ENCODE data around the gene FAM83E.
"Not testable (repeated sequence)": the region's sequence is repeated elsewhere in the genome, so short reads cannot be mapped to it uniquely, and the experiment has no call there.

FAM83E gene

DNA sequence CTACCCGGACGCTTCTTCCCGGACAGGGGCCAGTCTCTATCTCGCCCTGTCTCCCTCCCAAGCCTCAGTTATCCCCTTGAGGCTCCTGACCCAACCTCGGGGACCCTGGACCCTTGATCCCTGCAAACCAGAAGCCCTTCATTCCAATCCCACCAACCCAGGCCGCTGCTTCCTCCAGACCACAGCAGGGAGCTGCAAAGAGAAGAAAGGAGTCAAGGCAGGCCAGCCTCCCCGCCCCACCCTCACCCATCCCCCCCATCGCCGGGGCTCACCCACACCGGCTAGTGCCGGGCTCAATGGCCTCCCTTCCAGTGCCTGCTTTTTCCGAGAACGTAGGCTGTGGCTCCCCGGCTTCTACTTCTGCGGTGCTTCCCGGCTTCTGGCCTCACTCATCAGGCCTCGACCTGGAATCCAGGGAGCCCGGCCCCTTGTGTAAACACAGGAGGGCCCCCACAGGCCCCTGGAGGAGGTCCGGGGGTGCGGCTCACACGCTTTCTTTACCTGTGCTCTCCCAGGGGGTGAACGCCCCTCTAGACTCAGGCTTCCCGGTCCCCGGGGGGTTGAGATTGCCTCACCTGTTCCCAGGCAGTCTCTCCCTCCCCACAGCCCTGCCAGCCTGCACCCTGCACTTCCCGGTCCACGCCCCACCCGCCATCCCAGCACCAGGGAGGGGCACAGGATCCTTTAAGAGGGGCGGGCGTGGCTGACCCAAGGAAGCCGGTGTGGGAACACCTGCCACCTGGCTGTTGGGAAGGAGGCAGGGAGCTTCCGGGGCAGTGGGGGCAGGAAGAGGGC, at the start of gene FAM83E:
Gene FAM83E, minus strand, starts transcription at position 641 of the 795 bp plus-strand sequence. CDS start 1,704 bp downstream, outside the sequence.
- peak; percentile 47 for DNase-seq (ENCODE audit: low spot score)

DNA sequence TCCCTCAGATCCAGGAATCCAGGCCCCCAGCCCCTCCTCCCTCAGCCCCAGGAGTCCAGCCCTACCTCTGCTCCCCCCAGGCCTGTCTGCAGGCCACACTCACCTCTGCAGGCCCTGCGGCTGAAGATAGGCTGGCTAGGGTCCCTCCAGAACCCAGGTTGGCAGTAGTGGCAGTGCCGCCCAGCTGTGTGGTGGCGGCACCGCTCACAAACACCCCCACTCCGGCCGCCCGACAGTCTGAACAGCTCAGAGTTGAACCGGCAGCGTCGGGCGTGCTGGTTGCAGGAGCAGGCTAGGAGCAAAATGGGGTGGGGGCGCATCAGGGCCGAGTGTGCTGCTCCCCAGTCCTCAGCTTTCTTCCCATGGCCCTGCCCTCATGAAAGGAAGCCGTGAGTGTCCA, 49.6 kb upstream of the FAM83E start:
- peak; percentile 22 for DNase-seq (ENCODE audit: low spot score)

DNA sequence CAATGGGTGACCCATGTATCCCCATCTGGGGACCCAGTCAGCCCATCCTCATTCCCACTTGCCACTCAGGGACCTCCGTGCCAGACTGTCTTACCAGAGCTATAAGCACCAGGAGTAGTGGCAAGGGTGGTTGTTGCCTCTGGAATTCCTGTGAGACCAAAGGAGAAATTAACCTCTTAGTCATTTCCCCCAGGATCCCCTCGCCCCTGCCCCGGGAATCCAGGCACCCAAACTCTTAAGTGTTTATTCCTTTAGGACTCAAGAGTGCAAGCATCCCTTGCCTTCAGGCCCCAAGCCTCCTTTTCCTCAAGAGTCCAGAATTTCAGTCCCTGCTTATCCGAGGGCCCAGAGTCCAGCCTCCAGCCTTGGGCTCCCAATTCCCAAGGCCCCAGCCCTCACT, 48.8 kb upstream of the FAM83E start:
- no peak for DNase-seq (ENCODE audit: low spot score)

DNA sequence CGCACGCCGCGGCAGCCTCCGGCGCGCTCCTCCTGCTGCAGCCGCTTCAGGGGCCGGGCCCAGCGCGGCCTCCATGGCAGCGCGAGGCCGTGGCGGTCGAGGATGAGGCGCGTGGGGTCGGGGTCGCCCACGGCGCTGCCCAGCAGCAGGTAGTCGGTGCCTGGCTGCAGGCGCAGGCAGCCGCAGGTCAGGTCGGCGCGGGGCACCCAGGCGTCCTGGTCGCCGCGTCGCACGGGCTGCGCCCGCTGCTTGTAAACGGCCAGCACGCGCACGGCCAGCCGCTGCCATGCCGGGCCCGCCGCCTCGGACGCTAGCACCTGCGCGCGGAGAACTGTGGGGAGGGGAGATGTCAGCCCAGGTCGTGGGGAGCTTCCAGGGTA, 46.8 kb upstream of the FAM83E start:
- peak; percentile 37 for DNase-seq (ENCODE audit: low spot score)

DNA sequence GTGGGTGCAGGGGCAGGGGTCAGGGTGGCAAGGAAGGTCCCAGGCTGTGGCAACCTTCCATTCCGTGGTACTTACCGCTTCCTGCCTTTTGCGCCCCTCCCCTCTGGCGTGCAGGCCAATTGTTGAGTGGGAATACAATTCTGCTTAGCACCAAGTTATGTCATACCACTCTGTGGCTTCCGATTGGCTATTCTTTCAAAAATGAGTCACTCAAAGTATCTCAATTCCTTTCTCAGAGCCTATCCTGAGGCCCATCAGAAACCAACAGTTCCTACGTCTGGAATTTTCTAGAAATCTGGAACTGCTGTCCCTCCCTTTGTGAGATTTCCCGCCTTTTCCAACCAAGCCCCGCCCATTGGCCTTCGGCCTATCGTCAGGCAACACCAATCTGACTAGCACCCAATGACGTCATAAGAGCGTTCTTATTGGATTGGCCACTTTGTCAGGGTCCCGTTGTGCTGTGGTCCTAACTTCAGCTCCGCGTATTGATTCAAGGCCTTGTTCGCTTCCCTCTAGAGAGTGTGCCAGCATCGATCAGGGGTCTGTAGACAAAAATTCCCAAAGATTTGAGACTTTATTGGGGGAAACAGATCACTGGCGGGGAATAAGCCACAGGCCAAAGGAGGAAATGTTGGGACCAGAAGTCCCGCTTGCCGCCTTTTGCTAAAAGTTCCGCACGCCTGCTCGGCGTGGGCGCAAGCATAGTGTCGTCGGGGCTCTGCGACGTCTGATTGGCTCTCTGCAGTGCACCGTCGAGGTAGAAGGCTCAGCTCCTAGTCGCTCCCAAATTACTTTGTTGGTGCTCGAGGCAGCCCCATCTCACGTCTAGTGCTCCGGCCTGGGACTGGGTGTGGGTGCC, 46.2 kb upstream of the FAM83E start:
- peak; percentile 83 for DNase-seq (ENCODE audit: low spot score)

DNA sequence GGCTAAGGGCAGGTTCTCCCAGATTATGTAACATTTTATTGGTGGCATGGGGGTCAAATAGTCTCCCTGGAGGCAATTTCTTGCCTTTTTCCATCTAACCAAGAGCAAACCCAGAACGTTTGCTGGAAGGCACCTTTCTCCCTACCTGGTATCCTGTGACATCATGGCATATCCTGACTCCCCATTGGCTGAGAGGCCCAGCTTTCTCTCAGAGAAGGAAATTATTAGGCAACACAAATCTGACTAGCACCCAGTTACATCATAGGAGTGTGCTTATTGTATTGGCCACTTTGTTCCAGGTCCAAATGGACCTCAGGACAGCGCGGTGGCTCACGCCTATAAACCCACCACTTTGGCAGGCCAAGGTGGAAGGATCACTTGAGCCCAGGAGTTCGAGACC, 44.9 kb upstream of the FAM83E start:
- peak; percentile 14 for DNase-seq (ENCODE audit: low spot score)

DNA sequence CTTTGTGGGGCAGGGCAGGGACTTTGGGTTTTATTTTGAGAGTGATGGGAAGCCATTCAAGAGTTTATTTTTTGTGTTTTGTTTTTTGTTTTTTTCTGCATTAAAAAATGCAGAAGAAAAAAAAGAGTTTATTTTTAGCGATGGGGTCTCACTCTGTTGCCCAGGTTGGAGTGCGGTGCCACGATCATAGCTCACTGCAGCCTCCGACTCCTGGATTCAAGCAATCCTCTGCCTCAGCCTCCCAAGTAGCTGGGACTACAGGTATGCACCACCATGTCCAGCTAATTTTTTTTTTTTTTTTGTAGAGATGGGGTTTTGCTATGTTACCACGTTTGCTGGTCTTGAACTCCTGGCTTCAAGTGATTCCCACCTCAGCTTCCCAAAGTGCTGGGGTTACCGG, 43.6 kb upstream of the FAM83E start:
- no peak for DNase-seq (ENCODE audit: low spot score)

DNA sequence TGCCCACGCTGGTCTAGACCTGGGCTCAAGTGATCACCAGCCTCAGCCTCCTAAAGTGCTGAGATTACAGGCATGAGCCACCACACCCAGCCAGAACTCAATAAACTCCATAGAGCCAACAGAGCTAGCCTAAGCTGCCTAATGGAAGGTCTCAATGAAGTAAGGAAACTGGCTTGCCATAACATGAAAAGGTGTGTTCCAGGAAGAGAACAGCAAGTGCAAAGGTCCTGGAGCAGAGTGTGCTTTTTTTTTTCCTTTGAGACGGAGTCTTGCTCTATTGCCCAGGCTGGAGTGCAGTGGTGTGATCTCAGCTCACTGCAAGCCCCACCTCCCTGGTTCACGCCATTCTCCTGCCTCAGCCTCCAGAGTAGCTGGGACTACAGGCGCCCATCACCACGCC, 43.0 kb upstream of the FAM83E start:
- DNase-seq (ENCODE audit: low spot score) = not testable (repeated sequence)

DNA sequence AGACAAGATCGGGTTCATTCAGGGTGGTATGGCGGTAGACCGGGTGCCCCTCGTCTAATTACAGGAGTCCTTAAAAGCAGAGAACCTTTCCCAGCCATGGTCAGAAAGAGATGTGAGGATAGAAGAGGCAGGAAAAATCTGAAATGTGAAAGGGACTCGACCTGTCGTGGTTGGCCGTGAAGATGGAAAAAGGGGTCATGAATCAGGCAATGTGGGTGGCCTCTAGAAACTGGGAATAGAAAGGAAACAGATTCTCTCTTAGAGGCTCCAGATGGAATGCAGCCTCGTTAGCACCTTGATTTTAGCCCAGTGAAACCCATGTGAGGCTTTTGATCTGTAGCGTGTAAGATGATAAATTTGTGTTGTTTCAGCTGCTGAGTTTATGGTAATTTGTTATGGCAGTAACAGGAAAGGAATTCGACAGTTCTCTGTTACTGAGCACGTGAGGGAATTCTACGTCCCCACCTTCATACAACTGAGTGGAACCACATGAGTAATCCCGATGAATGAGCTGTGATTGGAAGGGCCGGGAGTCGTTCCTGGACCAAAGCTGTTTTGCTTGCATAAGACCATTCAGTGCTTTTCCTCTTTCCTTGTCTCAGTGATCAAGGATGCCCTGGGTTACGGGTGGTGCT, 42.1 kb upstream of the FAM83E start:
- DNase-seq (ENCODE audit: low spot score) = no peak

DNA sequence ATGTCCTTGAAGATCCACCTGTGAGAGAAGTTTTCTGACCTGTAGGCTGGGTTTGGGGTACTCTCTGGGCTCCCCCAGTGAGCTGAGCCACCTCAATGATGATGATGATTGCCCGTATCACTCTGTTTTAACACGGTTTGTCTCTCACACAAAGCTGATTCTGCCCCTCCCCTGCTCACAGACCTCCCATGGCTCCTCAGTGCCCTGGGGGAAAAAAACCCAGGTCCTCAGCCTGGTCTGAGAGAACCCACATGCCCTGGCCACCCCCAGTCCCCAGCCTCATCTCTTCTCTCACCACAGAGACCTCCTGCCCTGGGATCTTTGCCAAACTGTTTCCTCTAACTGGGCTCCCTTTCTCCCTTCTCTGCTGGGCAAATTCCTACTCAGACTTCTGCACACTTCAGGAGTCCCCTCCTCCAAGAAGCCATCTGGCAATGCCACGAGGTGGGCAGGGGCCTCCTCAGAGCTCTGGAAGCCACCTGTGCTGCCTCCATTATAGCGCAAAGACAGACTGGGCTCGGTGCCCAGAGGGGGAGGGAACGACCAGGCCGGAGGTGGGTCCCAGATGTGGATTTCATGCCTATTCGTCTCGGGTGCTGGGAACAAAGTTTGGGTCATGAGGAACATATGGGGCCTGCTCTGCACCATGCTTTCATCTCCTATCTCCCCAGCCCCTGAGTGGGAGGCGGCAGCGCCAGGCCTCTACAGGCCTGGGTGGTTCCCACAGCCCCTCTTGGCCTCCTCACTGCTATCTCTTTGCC, 39.6 kb upstream of the FAM83E start:
- DNase-seq (ENCODE audit: low spot score) = peak; percentile 84

DNA sequence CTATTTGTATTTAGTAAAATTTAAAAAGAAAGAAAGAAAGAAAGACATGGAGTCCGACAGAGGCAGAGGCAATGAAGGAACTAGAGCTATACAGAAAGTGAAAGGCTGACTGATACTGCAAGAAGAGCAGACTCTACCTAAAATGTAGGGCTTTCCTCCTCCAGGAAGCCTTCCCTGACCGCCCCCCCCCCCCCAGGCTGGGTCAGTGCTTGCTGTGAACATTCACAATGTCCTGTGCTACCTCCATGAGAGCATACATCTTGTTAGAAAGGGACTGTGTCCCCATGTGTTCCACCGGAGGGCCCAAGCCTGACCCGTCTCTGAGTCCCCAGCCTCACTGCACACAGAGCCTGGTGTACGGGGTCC, 36.8 kb upstream of the FAM83E start:
- DNase-seq (ENCODE audit: low spot score) = no peak

DNA sequence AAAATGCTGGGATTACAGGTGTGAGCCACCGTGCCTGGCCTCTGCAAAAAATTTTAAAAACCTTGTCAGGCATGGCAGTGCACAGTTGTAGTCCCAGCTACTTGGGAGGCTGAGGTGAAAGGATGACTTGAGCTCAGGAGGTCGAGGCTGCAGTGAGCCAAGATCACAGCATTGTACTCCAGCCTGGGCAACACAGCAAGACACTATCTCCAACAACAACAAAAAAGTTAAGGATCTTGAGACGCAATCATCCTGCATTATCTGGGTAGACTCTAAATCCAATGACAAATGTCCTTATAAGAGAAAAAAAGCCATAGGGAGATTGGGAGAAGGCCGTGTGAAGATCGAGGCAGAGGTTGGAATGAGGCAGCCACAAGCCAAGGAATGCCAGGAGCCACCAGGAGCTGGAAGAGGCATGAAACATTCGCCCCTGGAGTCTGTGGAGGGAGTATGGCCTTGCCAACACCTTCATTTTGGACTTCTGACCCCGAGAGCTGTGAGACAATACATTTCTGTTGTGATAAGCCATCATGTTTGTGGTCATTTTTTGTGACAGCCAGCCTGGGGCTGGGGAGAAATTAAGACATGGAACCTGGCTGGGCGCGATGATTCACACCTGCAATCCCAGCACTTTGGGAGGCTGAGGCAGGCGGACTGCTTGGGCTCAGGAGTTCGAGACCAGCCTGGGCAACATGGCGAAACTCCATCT, 36.3 kb upstream of the FAM83E start:
- DNase-seq (ENCODE audit: low spot score) = no peak

DNA sequence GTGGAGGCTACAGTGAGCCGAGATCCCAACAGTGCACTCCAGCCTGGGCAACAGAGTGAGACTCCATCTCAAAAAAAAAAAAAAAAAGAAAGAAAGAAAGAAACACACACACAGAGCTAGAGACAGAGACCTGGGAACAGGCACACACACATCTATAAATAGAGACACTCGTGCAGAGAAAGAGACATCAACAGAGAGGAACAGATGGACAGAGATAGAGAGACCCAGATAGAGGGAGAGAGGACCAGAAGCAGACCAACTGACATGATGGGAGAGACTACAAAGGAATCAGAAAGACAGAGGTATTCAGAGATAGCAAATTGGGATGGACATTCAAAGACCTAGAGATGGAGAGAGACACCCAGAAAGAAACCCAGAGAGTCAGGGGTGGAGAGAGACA, 33.3 kb upstream of the FAM83E start:
- no peak for DNase-seq (ENCODE audit: low spot score)

DNA sequence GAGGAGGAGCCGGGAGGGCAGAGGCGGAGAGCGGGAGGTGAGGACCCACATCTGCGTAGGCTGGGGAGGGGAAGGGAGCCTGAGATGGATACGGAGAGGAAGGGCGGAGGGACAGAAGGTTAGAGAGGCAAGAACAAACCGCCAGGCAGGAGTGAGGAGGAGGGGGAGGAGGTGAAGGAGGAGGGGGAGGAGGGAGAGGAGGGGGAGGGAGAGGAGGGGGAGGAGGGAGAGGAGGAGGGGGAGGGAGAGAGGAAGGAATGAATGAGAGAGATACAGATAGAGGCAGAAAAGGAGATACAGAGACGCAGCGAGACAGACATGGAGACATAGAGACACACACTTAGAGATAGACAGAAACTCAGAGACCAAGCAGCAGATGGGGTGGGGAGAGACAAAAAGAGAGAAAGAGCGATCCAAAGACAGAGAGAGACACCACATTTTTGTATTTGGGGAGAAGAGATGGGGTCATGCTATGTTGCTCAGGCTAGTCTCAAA, 31.9 kb upstream of the FAM83E start:
- no peak for DNase-seq (ENCODE audit: low spot score)

DNA sequence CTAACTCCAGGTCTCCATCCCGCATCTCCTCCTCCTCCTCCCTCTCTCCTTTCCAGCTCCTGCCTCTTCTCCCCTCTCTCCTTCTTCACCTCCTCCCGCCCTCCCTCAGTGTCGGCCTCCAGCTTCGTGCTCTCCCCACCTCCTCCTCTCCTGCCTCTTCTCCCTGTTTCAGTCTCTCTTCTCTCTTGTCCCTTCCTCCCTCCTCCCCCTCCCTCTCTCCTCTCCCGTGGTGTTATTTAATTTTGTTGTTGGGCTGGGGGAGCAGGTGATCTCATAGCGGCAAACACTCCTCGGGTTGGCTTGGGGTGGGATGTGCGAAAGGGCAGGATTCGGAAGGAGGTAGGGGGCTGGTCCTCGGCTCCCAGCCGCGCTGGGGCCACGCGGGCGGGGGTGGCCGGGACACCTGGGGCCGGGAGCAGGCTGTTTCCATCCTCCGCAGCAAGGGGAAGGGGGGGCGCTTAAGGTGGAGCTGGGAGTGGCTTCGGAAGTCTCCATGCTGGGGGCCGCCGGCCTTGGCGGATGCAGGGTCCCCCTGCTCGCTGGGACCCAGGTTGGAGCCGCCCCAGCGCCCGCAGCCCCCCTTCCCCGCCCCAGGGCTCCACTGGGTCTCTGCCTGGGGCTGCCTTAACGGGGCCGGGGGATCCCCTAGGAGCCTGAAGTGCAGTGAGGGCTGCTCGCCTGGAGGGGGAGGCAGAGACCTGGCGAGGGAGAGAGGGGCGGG, 31.3 kb upstream of the FAM83E start, which contains the start of gene CA11:
Gene CA11, minus strand, starts transcription at position 187 of the 721 bp plus-strand sequence. CDS start 555 bp downstream, outside the sequence.
- peak; percentile 92 for DNase-seq (ENCODE audit: low spot score)

DNA sequence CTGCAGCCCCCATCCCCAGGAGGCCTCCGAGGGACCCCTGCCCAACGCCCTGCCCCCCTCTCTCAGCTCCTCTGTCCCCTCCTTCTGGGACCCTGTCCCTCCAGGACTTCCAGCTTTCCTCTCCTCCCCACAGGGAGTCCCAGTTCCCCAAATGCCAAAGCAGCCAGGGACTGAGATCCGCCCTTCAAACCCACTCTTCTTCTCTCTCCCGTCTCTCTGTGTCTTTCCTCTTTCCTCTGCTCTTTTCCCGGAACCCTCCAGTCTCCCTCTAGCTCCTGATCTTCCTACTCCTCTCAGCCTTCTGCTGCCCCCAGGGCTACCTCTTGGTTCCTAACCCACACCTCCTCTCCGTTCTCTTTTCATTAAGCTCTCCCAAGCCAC, 30.7 kb upstream of the FAM83E start:
- no peak for DNase-seq (ENCODE audit: low spot score)

DNA sequence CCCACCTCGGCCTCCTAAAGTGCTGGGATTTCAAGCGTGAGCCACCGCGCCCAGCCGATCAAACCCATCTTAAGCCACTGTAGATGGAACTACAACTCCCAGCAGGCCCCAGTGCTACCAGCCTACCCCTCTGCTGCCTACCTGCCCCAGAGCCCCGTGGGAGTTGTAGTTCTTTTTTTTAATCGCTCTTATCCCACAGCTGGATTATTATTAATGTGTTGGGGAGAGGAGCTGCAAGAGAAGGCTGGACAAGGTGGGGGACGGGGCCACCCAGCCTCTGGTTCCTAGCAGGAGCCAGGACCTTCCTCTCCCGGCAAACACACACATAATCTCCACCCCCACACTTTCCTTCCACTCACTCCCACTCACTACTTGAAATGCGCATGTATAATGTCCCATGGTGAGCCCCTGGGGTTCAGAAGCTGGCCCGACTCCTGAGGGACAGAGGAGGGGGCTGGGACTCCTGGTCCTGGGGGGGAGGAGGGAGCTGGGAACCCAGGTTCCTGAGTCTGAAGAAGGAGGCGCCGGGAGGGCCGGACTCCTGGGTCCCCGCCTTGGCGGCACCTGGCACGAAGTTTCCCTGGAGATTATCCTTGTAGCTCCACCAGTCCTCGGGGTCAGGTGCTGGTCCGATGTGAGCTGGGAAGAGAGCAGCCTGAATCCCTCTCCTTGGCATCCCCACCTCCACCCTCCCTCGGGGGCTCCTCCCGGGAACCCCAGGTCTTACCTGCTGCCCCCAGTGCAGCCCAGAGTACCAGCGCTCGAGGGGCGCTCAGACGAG, 30.2 kb upstream of the FAM83E start:
- DNase-seq (ENCODE audit: low spot score) = peak; percentile 74

DNA sequence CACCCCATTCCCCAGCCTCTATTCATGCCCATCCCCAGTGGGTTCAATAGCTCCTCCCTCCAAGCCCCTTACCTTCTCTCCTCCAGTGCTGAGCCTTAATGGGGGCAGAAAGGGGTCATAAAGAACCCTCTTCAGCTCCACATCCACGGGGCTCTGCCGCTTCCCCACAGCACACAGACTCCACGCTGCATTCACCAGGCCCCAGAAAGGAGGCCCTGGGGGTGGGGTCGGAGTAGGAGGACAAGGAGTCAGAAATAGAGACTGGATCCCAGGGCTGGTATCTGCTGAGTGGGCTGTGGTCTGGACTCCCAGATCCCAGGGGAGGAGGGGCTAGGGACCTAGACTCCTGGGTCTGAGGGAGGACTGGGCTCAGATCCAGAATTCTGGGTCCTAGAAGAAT, 29.5 kb upstream of the FAM83E start:
- DNase-seq (ENCODE audit: low spot score) = peak; percentile 22

DNA sequence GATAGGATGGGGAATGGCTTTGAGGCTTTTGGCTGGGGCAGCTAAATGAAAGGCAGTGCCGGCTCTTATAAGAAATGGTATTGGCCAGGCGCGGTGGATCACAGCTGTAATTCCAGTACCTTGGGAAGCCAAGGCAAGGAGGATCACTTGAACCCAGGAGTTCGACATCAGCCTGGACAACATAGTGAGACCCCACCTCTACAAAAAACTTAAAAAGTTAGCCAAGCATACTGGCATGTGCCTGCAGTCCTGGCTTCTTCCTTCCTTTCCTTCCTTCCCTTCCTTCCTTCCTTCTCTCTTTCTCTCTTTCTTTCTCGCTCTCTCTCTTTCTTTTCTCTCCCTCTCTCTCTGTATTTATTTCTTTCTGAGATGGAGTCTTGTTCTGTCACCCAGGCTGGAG, 28.0 kb upstream of the FAM83E start:
- DNase-seq (ENCODE audit: low spot score) = no peak

DNA sequence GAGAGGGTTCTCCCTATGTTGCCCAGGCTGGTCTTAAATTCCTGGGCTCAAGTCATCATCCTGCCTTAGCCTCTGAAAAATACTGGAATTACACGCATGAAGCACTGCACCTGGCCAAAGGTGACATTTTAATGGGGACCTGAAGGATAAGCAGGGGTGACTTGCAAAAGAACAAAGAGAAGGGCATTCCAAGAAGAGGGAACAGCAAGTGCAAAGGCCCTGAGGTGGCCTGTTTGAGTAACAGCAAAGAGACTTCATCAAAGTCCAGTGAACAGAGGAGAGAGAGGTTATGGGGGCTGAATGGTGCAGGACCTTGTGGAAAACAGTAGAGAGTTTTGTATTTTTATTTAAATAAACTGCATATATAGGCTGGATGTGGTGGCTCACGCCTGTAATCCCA, 27.0 kb upstream of the FAM83E start:
- DNase-seq (ENCODE audit: low spot score) = no peak

All from D341Med (cell line).